Tibial nerve (tissue), 4 donors: ENCODE measurements around the gene COL19A1. TPM values are rescaled to one million over a fixed set of nuclear protein-coding genes. Genes with fewer than 3 reads are reported as not detected.
"Not testable (repeated sequence)": the region's sequence is repeated elsewhere in the genome, so short reads cannot be mapped to it uniquely, and the experiment has no call there.

Source experiments
- DNase-seq, 2 donors: peaks; one replicate each; pipeline ENCODE4 v3.0.0-alpha.2; 2019; ENCODE audit warnings: low spot score in 2 of 2
- H3K27ac ChIP-seq, 4 donors: fragments of 200-600 bp; sonication (generic) in 3 of 4; one replicate each; pipeline ENCODE4 v1.5.1; 2017 to 2019; ENCODE audit warnings: mild to moderate bottlenecking in 1 of 4
- H3K27me3 ChIP-seq, 2 donors: fragments of 200-600 bp; sonication (generic) in 1 of 2; one replicate each; pipeline versions ENCODE4 v1.5.1 to v1.6.0; 2017 to 2019
- H3K36me3 ChIP-seq, 3 donors: fragments of 200-600 bp; sonication (generic); one replicate each; pipeline ENCODE4 v1.5.1; 2018 to 2019
- H3K4me1 ChIP-seq, 4 donors: fragments of 200-600 bp; sonication (generic) in 3 of 4; one replicate each; pipeline ENCODE4 v1.5.1; 2017 to 2019
- H3K4me3 ChIP-seq, 4 donors: fragments of 200-600 bp; sonication (generic) in 3 of 4; one replicate each; pipeline ENCODE4 v1.5.1; 2017 to 2019; ENCODE audit warnings: mild to moderate bottlenecking in 1 of 4, moderate library complexity in 1 of 4
- H3K9me3 ChIP-seq, 4 donors: fragments of 200-600 bp; sonication (generic) in 3 of 4; one replicate each; pipeline ENCODE4 v1.5.1; 2017 to 2019
- CTCF ChIP-seq, 5 experiments: fragments of 200-600 bp in 3 of 5; fragments of 450-650 bp in 2 of 5; sonication (generic) in 3 of 5; IDR thresholded peaks; one replicate each; pipeline ENCODE4 v1.5.1; 2016 to 2019; ENCODE audit warnings: antibody characterized with exemption in 5 of 5, mild to moderate bottlenecking in 3 of 5, moderate library complexity in 2 of 5
- EP300 ChIP-seq, 2 donors: sonication (generic); formaldehyde crosslinking; IDR thresholded peaks; one replicate each; pipeline ENCODE4 v1.6.1; 2017; ENCODE audit warnings: antibody characterized with exemption in 2 of 2, mild to moderate bottlenecking in 1 of 2
- POLR2A ChIP-seq, 2 donors: fragments of 450-650 bp; IDR thresholded peaks; one replicate each; pipeline ENCODE4 v1.6.1; 2017; ENCODE audit warnings: antibody characterized with exemption in 2 of 2, mild to moderate bottlenecking in 2 of 2, moderate library complexity in 2 of 2
- WGBS, 2 donors: methylation state at CpG; one replicate each; pipeline ENCODE4 v1.1.5; 2018; 5-methylcytosine and 5-hydroxymethylcytosine counted together
- total RNA-seq, 4 donors: library from RNA; depleted of rRNA; stranded (reverse); fragments of >200 nt; gene quantifications; one replicate each; pipeline ENCODE4 v1.1.0, GENCODE V29; 2016

The COL19A1 gene
- total RNA-seq, 4 donors from 2014 or later, result under 0.01 to 0.42 TPM; not detected in 2

GRCh38 chr6:69888482-69889233, 22.3 kb downstream of the COL19A1 start:
- Histone ChIP-seq H3K4me1 (no peaks in the 10 kb centered on the region), H3K4me3 (no peak overlapping the region), H3K9me3 (peaks cover 0 to 5% (median 0%) of the 10 kb centered on the region in 4 donors), H3K36me3 (no peaks in the 10 kb centered on the region), H3K27ac (no peak overlapping the region), H3K27me3 (no peaks in the 10 kb centered on the region)
- WGBS, 2 donors, result 65 to 75% methylated on average over 6 of the region's 6 CpGs
- no peak for DNase-seq
- TF ChIP-seq POLR2A (IDR thresholded peaks at IDR 0.05), result no peak
- TF ChIP-seq EP300 (IDR thresholded peaks at IDR 0.05), result no peak

GRCh38 chr6:69889234-69889974, 23.0 kb downstream of the COL19A1 start:
- H3K27ac ChIP-seq, H3K27me3 ChIP-seq, H3K36me3 ChIP-seq, H3K9me3 ChIP-seq, H3K4me1 ChIP-seq, H3K4me3 ChIP-seq, DNase-seq: not testable (repeated sequence)
- 83 to 87% methylated on average over 9 of the region's 9 CpGs for WGBS, 2 donors

- not testable (repeated sequence) for H3K4me3 ChIP-seq, H3K9me3 ChIP-seq, H3K27me3 ChIP-seq, H3K36me3 ChIP-seq, DNase-seq, H3K27ac ChIP-seq, H3K4me1 ChIP-seq
- WGBS, 2 donors, result 68 to 78% methylated on average over 1 of the region's 1 CpG
Measured at GRCh38 chr6:69892561-69892960, 26.2 kb downstream of the COL19A1 start.

- H3K36me3 ChIP-seq, H3K4me3 ChIP-seq, H3K9me3 ChIP-seq, H3K27ac ChIP-seq, H3K27me3 ChIP-seq, H3K4me1 ChIP-seq, DNase-seq: not testable (repeated sequence)
Measured at GRCh38 chr6:69893266-69893665, 26.9 kb downstream of the COL19A1 start.

GRCh38 chr6:69894578-69895347, 28.4 kb downstream of the COL19A1 start:
- WGBS, 2 donors, result 73 to 79% methylated on average over 8 of the region's 8 CpGs
- Histone ChIP-seq H3K4me1 (no peaks in the 10 kb centered on the region), H3K9me3 (peaks cover 0 to 2% (median 0%) of the 10 kb centered on the region in 4 donors), H3K36me3 (no peaks in the 10 kb centered on the region), H3K27ac (no peak overlapping the region), H3K4me3 (no peak overlapping the region), H3K27me3 (no peaks in the 10 kb centered on the region)
- DNase-seq, result no peak
- TF ChIP-seq EP300 (IDR thresholded peaks at IDR 0.05) (no peak), POLR2A (IDR thresholded peaks at IDR 0.05) (no peak), CTCF (IDR thresholded peaks at IDR 0.05) (no peak)

- H3K27ac ChIP-seq, result no peak overlapping the region
- no peak overlapping the region for H3K4me3 ChIP-seq
- no peaks in the 10 kb centered on the region for H3K36me3 ChIP-seq
- no peak for TF ChIP-seq POLR2A (IDR thresholded peaks at IDR 0.05)
- TF ChIP-seq CTCF (IDR thresholded peaks at IDR 0.05), result no peak
- no peak for TF ChIP-seq EP300 (IDR thresholded peaks at IDR 0.05)
- H3K27me3 ChIP-seq, result no peaks in the 10 kb centered on the region
- H3K4me1 ChIP-seq, result no peaks in the 10 kb centered on the region
- 94% methylated on average over 4 of the region's 4 CpGs for WGBS, 2 donors
- no peak for DNase-seq
- H3K9me3 ChIP-seq, result no peaks in the 10 kb centered on the region
Measured at GRCh38 chr6:69895396-69895795, 29.0 kb downstream of the COL19A1 start.

- DNase-seq, result no peak
- H3K9me3 ChIP-seq, result no peaks in the 10 kb centered on the region
- no peaks in the 10 kb centered on the region for H3K27me3 ChIP-seq
- no peaks in the 10 kb centered on the region for H3K36me3 ChIP-seq
- H3K4me3 ChIP-seq, result no peak overlapping the region
- no peaks in the 10 kb centered on the region for H3K4me1 ChIP-seq
- H3K27ac ChIP-seq, result no peak overlapping the region
- no peak for TF ChIP-seq POLR2A (IDR thresholded peaks at IDR 0.05)
- WGBS, 2 donors, result 96 to 97% methylated on average over 2 of the region's 2 CpGs
Measured at GRCh38 chr6:69900869-69901268, 34.5 kb downstream of the COL19A1 start.
